IPS DF 6.9 (cell line): ENCODE data around the gene DPM2.

Experiments
- DNase-seq: peaks from one replicate; pipeline ENCODE4 v3.0.0-alpha.2; 2013; ENCODE audit warnings: low read depth, low spot score
- H3K27ac ChIP-seq: one replicate; pipeline ENCODE4 v1.5.1; 2013; ENCODE audit warnings: low read length, control low read depth
- H3K27me3 ChIP-seq: 2 replicates; pipeline ENCODE4 v1.6.1; 2013; ENCODE audit warnings: mild to moderate bottlenecking, low read length; ENCODE audit not compliant: control insufficient read depth, insufficient read depth
- H3K36me3 ChIP-seq: 2 replicates; pipeline ENCODE4 v1.6.1; 2013; ENCODE audit warnings: low read length; ENCODE audit not compliant: control insufficient read depth, insufficient read depth
- H3K4me1 ChIP-seq: 2 replicates; pipeline ENCODE4 v1.6.1; 2013; ENCODE audit warnings: low read length; ENCODE audit not compliant: control insufficient read depth, insufficient read depth
- H3K4me3 ChIP-seq: 2 replicates; pipeline ENCODE4 v1.5.1; 2013; ENCODE audit warnings: mild to moderate bottlenecking, low read length
- H3K9me3 ChIP-seq: 2 replicates; pipeline ENCODE4 v1.6.1; 2013; ENCODE audit warnings: low read length, inconsistent platforms; ENCODE audit not compliant: control insufficient read depth, insufficient read depth
- WGBS: extraction: QIAGEN DNeasy Blood & Tissue Kit; methylation state at CpG from one replicate; pipeline ENCODE4 v1.1.7; 2013; ENCODE audit warnings: mixed read lengths, missing lambda C conversion rate; ENCODE audit not compliant: insufficient read length, insufficient coverage; 5-methylcytosine and 5-hydroxymethylcytosine counted together

The DPM2 gene

DNA sequence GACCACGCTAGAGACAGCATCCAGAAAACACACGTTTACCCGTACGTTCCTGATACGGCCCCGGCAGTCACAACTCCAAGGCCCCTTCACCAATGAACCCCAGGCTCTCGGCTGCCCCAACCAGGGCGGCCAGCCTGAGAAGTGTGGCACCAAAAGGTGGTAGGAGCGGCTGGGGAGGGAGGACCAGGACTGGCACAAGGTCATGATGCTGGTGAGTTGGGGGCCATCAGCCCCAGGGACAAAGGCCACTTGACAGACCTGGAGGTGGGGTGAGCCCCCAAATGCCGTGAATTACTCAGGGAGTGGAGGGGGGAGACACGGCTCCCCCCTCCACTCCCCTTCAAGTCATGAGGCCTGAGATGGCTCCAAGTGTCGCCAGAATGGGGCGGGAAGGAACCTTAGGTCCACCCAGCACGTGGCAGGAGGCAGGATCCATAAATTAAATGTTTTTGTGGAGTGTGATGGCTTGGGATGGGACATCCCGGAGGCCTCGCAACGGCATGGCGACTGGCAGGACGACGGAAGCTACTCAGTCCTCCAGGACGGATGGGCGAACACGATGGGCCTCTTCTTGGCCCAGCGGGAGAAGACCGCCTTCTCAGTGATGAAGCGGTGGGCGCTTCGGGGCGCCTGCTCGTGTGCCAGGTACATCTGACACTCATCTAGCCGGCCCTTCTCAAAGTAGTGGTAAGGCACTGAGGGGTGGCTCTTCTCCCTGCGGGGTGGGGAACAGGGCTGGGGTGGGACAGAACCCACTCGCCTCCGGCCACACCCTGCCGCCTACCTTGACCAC, 29.6 kb downstream of the DPM2 start:
- Histone ChIP-seq H3K9me3 (no peaks in the 10 kb centered on the region), H3K27me3 (no peaks in the 10 kb centered on the region), H3K4me1 (no peaks in the 10 kb centered on the region; the same call in none of the 2 replicates), H3K4me3 (no peak overlapping the region), H3K36me3 (peaks cover 11% of the 10 kb centered on the region; the same call in 1 of the 2 replicates), H3K27ac (no peak overlapping the region)
- DNase-seq, result no peak
- no CpG with 5 or more reads among the region's 35 CpGs for WGBS

DNA sequence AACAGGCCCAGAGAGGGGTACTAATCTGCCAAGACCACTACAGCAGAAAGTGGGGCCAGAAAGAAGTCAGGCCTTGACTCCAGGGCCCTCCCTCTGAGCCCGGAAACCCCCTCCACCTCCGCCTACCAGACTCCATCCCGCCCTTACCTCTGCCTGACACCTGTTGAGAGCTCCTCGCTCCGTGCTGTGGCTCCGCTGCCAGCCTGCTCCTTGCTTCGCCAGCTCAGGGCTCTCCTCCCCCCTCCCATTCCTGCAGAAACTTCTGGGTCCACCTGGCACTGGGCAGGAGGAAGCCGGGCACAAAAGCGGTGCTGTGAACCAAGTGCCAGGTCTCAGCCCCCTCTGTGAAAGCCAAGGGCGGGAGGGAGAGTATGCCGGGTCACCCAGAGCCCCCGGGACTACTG, 31.9 kb downstream of the DPM2 start:
- no peak for DNase-seq
- H3K4me1 ChIP-seq, result no peaks in the 10 kb centered on the region; the same call in none of the 2 replicates
- H3K27me3 ChIP-seq, result no peaks in the 10 kb centered on the region
- H3K4me3 ChIP-seq, result no peak overlapping the region
- peaks cover 3% of the 10 kb centered on the region; the same call in 1 of the 2 replicates for H3K36me3 ChIP-seq
- H3K27ac ChIP-seq, result no peak overlapping the region
- WGBS, result no CpG with 5 or more reads among the region's 12 CpGs
- H3K9me3 ChIP-seq, result no peaks in the 10 kb centered on the region

DNA sequence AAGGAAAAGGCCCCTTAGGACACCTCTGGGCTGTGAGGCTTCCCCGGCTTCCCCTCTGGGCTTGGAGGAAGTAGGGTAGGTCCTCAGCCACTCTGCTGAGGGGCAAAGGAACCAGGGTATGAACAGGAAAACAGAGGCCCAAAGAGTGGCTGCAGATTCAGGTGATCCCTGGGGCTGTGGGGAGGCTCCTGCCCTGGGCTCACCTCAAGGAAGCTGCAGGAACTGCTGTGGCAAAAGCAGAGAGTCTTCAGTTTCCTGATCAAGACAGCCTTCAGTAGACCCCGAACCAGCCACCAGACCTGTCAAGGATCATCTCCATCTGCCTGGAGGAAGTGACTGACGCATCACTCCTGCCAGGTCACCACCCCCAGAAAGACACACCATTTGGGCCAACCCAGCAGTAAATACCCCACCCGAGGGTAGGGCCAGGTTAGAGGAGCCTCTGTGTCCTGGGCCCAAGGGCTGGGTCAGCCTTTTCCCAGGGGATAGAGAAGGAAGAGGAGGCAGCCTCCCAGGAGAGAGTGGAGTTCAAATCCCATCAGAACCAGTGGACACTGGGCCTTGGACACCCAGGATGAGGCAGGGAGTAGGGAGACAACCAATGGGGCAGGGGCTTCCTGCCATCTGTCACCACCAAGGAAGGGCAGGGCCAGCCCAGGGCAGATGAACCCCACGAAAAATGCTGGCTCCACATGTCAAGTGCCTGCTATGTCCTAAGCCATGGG, 32.5 kb downstream of the DPM2 start:
- DNase-seq, result no peak
- Histone ChIP-seq H3K36me3 (peaks cover 3% of the 10 kb centered on the region; the same call in 1 of the 2 replicates), H3K27me3 (no peaks in the 10 kb centered on the region), H3K9me3 (no peaks in the 10 kb centered on the region), H3K4me1 (no peaks in the 10 kb centered on the region; the same call in none of the 2 replicates), H3K4me3 (no peak overlapping the region), H3K27ac (no peak overlapping the region)
- WGBS, result no CpG with 5 or more reads among the region's 5 CpGs

DNA sequence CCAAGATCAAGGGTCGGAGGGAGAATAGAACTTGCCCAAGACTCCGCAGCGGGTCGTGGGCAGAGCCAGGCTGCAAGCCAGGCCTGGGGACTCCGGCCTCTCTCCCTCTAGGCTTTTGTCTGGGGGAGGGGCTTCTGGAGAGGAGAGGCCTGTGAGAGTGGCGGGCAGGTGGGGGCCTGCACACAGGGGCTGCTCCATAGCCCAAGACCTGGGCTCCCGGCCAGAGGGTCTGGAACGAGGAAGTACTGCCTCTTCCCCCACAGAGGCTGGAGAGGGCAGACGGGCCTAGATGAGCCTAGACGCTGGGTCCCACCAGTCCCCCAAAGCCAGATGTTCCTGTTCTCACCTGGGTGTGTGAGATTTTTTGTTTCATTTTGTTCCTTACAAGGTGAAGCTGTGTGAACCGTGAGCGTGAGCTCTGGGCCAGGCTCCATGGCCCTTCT, 33.1 kb downstream of the DPM2 start:
- no CpG with 5 or more reads among the region's 12 CpGs for WGBS
- Histone ChIP-seq H3K27me3 (no peaks in the 10 kb centered on the region), H3K36me3 (peaks cover 3% of the 10 kb centered on the region; the same call in 1 of the 2 replicates), H3K4me1 (peaks cover 2% of the 10 kb centered on the region), H3K4me3 (no peak overlapping the region), H3K9me3 (no peaks in the 10 kb centered on the region), H3K27ac (no peak overlapping the region)
- no peak for DNase-seq

DNA sequence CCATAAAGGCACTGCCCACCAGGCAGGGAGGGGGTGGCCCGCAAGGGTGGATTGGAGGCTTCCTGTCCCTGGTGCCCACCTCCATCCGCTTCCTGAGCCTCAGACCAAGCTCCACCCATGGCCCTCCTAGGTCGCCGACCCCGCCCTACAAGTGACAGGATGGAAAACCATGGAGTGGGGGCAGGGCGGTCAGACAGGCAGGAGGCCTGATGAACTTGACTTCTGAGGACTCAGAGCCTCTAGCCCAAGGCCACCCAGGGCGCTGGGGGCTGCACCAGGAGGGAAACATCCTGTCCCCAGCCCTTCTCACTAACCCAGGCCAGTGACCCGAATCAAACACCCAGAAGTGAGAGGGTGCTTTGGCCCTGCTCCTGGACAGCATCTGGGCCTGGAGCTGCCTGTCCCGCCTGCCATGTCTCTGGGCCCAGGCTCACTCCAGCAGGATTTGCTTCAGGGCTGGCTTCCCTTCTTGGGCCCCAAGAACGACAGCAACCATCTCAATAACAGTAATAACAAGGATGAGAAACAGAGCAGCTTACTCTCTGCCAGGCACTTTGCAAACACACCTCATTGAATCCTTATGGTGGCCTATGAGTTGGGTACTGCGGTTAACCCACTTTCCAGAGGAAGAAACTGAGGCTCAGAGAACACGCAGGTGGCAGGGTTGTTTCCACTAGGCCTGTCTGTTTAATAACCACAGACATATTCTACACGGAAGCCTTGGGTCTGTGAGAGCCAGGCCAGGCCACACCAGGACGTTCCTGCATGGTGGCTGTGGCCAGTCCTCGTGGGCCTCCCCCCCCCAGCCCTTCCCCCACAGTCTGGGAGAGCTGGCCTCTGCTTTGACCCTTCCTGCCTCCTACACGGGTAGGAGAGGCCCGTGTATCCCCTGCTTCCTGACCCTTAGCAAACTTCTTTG, 33.8 kb downstream of the DPM2 start:
- H3K27ac ChIP-seq, result no peak overlapping the region
- no peaks in the 10 kb centered on the region for H3K9me3 ChIP-seq
- H3K36me3 ChIP-seq, result peaks cover 3% of the 10 kb centered on the region; the same call in 1 of the 2 replicates
- WGBS, result no CpG with 5 or more reads among the region's 17 CpGs
- no peaks in the 10 kb centered on the region for H3K27me3 ChIP-seq
- DNase-seq, result no peak
- no peak overlapping the region for H3K4me3 ChIP-seq
- H3K4me1 ChIP-seq, result peaks cover 2% of the 10 kb centered on the region

DNA sequence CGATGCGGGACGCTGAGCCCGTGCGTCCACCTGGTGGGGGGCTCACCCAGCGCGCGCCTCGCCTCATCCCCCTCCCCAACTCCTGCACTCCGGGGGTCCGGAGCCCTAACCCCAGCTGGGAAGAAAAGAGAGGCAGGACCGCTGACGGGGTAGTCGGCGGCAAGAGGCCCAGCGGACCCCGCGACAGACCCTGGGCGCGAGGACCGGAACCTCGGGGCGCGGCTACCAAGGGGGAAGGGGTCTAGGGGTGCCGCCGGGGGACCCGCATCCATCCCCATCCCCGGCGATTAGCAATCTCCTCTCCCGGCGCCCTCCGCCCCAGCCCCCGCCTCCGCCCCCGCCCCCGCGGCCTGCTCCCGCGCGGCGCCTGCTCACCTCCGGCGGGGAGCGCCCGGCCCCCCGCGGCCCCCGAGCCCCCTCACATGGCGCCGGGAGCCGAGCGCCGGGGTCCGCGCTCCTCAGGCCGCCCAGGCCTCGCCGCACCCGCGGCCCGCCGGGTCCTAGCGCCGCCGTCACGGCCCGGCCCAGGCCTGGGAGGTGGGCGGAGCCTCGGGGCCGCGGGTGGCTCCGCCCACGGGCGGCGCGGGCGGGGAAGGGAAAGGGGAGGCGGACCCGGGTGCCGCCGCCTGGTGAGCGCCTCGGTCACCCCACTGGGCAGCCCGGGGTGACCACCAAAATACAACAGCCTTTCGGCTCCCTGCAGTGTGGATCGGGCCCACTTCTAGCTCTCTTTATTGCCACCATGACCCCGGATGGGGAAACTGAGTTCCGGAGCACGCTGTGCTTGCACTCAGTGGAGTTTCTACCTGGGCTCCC, 38.3 kb downstream of the DPM2 start, which contains the start of gene ST6GALNAC6:
ST6GALNAC6 (minus strand) TSS at position 476 of the 816 bp plus-strand sequence. CDS start 1,622 bp downstream, outside the sequence.
- H3K27ac ChIP-seq, result no peak within 1 kb of the TSS
- H3K4me3 ChIP-seq, result peak within 1 kb of the TSS; percentile 89
- peaks cover 9% of the 10 kb centered on the region; the same call in 1 of the 2 replicates for H3K36me3 ChIP-seq
- H3K27me3 ChIP-seq, result no peaks in the 10 kb centered on the region
- H3K9me3 ChIP-seq, result no peaks in the 10 kb centered on the region
- DNase-seq, result no peak
- peaks cover 4% of the 10 kb centered on the region for H3K4me1 ChIP-seq
- no CpG with 5 or more reads among the region's 89 CpGs for WGBS

DNA sequence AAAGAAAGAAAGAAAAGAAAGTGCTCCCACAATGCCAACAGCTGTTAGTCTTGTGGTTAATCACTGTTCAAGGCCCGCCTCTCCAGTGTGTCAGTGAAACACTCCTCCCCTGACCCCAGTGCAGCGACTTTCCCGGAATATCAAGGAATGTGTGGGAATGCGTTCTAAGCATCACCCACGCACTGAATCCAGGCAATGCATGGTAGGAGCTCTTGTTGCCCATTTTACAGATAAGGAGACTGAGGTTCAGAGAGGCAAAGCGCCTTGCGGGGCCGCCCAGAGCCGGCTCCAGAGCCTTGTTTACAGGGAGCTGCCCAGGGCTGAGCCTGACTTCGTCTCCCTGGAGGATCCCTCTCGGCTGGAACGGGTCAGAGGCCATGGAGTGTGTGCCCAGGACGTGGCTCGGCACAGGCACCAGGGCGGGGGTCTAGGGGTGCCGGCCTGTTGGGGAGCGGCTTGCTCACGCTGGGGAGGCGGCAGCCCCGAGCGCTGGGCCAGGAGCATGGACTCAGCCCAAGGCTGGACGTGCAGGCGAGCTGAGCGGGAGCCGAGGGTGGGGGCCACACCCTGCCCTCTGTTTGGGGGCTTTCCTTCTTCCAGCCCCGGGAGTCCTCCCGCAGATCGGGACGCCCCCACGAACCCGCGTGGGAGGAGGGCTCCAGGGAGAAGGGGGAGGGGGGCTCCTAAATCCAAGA, 39.1 kb downstream of the DPM2 start:
- Histone ChIP-seq H3K27ac (no peak overlapping the region), H3K4me3 (peak overlapping the region; percentile 89), H3K9me3 (no peaks in the 10 kb centered on the region), H3K27me3 (no peaks in the 10 kb centered on the region), H3K4me1 (peaks cover 4% of the 10 kb centered on the region), H3K36me3 (peaks cover 17% of the 10 kb centered on the region; the same call in 1 of the 2 replicates)
- no peak for DNase-seq
- WGBS, result no CpG with 5 or more reads among the region's 32 CpGs

DNA sequence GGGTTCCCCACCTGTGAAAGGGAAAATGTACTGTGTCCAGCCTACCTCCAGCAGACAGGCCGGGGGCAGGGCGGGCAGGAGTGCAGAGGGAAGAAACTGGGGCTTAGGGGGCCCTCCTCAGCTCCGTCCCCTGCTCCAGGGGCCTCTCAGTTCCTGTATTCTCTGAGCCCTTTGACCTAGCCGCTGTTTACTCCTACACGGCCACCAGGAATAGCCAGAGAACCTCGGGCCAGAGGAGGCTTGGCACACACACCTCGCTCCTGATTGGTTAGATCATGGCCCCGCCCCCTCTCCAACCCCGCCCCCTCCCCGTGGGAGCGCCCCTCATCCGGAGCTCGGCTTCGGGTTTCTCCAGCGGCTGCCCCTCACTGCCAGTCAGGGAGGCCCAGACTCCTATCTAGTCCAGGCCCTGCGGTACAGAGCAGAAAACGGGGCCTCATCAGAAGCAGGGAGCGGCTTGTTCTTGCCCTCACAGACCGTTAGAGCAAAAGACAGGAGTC, 40.4 kb downstream of the DPM2 start:
- Histone ChIP-seq H3K4me3 (no peak overlapping the region), H3K27me3 (no peaks in the 10 kb centered on the region), H3K27ac (no peak overlapping the region), H3K36me3 (peaks cover 19% of the 10 kb centered on the region; the same call in 1 of the 2 replicates), H3K4me1 (peaks cover 4% of the 10 kb centered on the region), H3K9me3 (no peaks in the 10 kb centered on the region)
- no peak for DNase-seq
- no CpG with 5 or more reads among the region's 19 CpGs for WGBS
